Peyer's patch (tissue), 4 donors: ENCODE measurements around the gene CATSPERD. TPM values are rescaled to one million over a fixed set of nuclear protein-coding genes. Genes with fewer than 3 reads are reported as not detected.

Experiments used
- DNase-seq, 3 donors: peaks; one replicate each; pipeline ENCODE4 v3.0.0-alpha.2; 2017 to 2019
- H3K27ac ChIP-seq, 4 donors: fragments of 200-600 bp; sonication (generic); one replicate each; pipeline ENCODE4 v1.5.1; 2016 to 2019
- H3K27me3 ChIP-seq, 2 donors: fragments of 200-600 bp; sonication (generic); one replicate each; pipeline ENCODE4 v1.5.1; 2019
- H3K36me3 ChIP-seq, 3 donors: fragments of 200-600 bp; sonication (generic); one replicate each; pipeline ENCODE4 v1.5.1; 2016 to 2019
- H3K4me1 ChIP-seq, 4 donors: fragments of 200-600 bp; sonication (generic); one replicate each; pipeline ENCODE4 v1.5.1; 2016 to 2019
- H3K4me3 ChIP-seq, 4 donors: fragments of 200-600 bp; sonication (generic); 1 replicate in 3 of 4; 2 replicates in 1 of 4; pipeline ENCODE4 v1.5.1; 2016 to 2019; ENCODE audit warnings: mild to moderate bottlenecking in 1 of 4
- H3K9me3 ChIP-seq, 4 donors: fragments of 200-600 bp; sonication (generic); one replicate each; pipeline ENCODE4 v1.5.1; 2016 to 2019; ENCODE audit warnings: mild to moderate bottlenecking in 1 of 4
- POLR2A ChIP-seq, 2 donors: fragments of 450-650 bp; IDR thresholded peaks; one replicate each; pipeline ENCODE4 v1.5.1; 2017; ENCODE audit warnings: antibody characterized with exemption in 2 of 2, mild to moderate bottlenecking in 2 of 2, moderate library complexity in 2 of 2
- total RNA-seq, 4 donors: library from RNA; depleted of rRNA; stranded (reverse); fragments of >200 nt; gene quantifications; one replicate each; pipeline ENCODE4 v1.1.0, GENCODE V29; 2016
- TF ChIP-seq, protein P1 (sequence below), 6 experiments: fragments of 450-650 bp in 4 of 6; fragments of 200-600 bp in 2 of 6; sonication (generic) in 1 of 6; IDR thresholded peaks; one replicate each; pipeline ENCODE4 v1.5.1; 2017 to 2019; ENCODE audit warnings: antibody characterized with exemption in 6 of 6, mild to moderate bottlenecking in 3 of 6, moderate library complexity in 1 of 6

Gene CATSPERD
- total RNA-seq, 4 donors from 2014 or later, result not detected

DNA sequence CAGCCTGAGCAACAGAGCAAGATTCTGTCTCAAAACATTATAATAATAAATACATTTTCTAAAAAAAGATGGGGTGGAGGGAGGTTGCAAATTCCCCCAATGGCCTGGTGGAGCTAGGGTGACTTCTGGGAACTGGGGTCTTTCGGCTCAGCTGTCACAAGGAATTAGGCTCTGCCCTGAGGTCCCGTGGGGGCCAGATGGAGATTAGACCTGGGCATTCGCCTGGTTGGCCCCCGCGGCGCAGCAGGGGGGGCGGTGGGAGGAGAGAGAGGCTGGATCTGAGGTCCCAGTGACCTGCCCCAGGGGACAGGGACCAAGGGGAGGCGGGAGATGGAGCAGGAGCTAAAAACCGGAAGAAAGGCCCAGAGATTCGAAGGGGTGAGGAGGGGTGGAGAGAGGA lies 104.3 kb downstream of the CATSPERD start:
- no peak overlapping the region for H3K4me3 ChIP-seq
- H3K27ac ChIP-seq, result no peak overlapping the region
- DNase-seq, result no peak
- H3K27me3 ChIP-seq, result no peaks in the 10 kb centered on the region
- no peaks in the 10 kb centered on the region for H3K9me3 ChIP-seq
- peaks cover 0 to 19% (median 0%) of the 10 kb centered on the region in 3 donors for H3K36me3 ChIP-seq
- TF ChIP-seq POLR2A (IDR thresholded peaks at IDR 0.05), result no peak
- TF ChIP-seq, protein P1, sequence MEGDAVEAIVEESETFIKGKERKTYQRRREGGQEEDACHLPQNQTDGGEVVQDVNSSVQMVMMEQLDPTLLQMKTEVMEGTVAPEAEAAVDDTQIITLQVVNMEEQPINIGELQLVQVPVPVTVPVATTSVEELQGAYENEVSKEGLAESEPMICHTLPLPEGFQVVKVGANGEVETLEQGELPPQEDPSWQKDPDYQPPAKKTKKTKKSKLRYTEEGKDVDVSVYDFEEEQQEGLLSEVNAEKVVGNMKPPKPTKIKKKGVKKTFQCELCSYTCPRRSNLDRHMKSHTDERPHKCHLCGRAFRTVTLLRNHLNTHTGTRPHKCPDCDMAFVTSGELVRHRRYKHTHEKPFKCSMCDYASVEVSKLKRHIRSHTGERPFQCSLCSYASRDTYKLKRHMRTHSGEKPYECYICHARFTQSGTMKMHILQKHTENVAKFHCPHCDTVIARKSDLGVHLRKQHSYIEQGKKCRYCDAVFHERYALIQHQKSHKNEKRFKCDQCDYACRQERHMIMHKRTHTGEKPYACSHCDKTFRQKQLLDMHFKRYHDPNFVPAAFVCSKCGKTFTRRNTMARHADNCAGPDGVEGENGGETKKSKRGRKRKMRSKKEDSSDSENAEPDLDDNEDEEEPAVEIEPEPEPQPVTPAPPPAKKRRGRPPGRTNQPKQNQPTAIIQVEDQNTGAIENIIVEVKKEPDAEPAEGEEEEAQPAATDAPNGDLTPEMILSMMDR (IDR thresholded peaks at IDR 0.05), result no peak
- H3K4me1 ChIP-seq, result peaks cover 0 to 29% (median 9%) of the 10 kb centered on the region in 4 donors

DNA sequence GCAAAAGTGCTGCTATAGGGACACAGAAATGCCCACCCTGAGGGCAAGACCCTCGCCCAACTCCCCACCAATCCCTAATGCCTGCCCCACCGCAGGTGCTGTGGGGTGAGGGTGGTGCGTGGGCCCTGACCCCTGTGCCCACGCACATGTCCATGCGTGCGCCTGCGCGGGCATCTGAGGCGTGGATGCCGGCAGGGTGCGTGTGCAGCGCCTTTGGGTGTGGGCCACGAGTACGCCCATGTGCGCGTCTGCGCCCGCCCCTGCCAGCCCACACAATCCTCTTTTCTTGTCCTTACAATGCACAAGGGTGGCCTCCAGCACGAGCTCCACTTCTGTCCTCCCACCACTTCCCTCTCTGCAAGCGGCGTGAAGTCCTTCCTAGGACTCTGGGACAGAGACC lies 104.7 kb downstream of the CATSPERD start:
- no peak for TF ChIP-seq POLR2A (IDR thresholded peaks at IDR 0.05)
- TF ChIP-seq, protein P1 (IDR thresholded peaks at IDR 0.05), result no peak
- no peaks in the 10 kb centered on the region for H3K27me3 ChIP-seq
- H3K36me3 ChIP-seq, result peaks cover 0 to 23% (median 0%) of the 10 kb centered on the region in 3 donors
- H3K27ac ChIP-seq, result no peak overlapping the region
- H3K4me1 ChIP-seq, result peaks cover 0 to 33% (median 9%) of the 10 kb centered on the region in 4 donors
- DNase-seq, result no peak
- H3K4me3 ChIP-seq, result no peak overlapping the region
- H3K9me3 ChIP-seq, result no peaks in the 10 kb centered on the region

DNA sequence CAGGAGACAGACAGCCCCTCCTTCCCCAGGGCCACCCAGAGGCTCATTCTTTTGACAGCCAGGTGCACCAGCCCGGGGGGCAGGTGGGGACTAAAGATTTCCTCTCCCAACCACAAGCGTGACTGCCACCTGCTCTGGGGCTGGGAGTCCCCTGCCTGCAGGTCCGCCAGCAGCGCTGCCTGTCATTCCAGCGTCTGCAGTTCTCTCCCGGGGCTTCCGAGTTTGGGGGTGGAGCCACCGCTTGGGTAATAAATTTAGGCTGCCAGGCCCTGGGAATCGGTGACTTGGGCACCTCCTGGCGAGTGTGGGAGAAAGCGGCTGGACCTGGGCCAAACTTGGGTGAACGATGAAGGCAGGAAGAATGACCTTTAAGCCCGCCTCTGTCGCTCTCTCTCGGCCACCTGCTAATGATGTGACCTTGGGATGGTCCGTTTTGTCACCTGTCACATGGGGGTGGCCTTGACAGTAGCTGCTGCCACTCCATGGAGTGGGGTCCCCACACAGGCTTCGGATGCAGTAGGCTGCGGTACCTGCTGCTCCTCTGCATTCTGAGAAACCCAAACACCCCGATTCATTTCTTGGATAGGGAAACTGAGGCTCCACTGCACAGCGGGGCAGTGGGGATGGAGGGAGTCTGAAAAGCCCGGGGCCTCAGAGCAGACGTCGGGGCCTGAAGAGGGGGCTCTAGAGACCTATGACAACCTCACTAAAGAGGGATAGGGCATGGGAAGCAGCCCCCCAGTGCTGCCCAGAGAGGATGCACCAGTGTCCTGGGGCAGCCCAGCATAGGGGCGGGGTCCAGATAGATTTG lies 106.3 kb downstream of the CATSPERD start:
- Histone ChIP-seq H3K36me3 (peaks cover 0 to 25% (median 0%) of the 10 kb centered on the region in 3 donors), H3K27me3 (no peaks in the 10 kb centered on the region), H3K27ac (peak overlapping the region in 3 of 4 donors; percentile 24 to 92 (median 86)), H3K4me3 (peak overlapping the region in 1 of 4 donors; percentile 50), H3K4me1 (peaks cover 0 to 39% (median 9%) of the 10 kb centered on the region in 4 donors), H3K9me3 (no peaks in the 10 kb centered on the region)
- no peak for TF ChIP-seq POLR2A (IDR thresholded peaks at IDR 0.05)
- TF ChIP-seq, protein P1 (IDR thresholded peaks at IDR 0.05), result peak in 3 of 6 experiments; percentile 25 to 34 (median 32)
- peak; percentile 23 to 83 (median 83) for DNase-seq

DNA sequence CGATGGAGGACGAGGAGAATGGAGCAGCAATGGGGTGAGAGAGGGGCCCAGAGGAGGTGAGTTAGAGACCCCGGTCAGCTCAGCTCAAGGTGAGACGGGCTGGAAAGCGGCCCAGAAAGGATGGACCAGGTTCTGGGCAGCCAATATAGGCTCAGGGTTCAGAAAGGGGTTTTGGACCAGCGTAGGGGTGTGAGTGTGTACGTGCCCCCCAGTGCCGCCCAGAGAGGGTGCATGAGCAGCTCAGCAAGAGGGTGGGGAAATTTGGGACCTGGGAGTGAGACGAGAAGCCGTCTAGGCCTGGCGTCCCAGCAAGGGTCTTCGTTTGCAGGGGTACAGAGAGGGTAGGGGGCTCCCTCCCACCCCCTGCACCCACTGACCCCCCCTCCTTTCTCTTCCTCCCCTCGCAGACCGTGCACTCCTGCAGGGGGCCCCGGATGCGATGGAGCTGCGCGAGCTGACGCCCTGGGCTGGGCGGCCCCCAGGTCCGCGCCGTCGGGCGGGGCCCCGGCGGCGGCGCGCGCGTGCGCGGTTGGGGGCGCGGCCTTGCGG lies 107.0 kb downstream of the CATSPERD start:
- Histone ChIP-seq H3K27ac (peak overlapping the region; percentile 24 to 92 (median 72)), H3K4me1 (peaks cover 0 to 39% (median 9%) of the 10 kb centered on the region in 4 donors), H3K9me3 (no peaks in the 10 kb centered on the region), H3K4me3 (peak overlapping the region; percentile 38 to 60 (median 49)), H3K36me3 (peaks cover 0 to 25% (median 0%) of the 10 kb centered on the region in 3 donors), H3K27me3 (no peaks in the 10 kb centered on the region)
- no peak for DNase-seq
- TF ChIP-seq POLR2A (IDR thresholded peaks at IDR 0.05), result no peak
- TF ChIP-seq, protein P1 (IDR thresholded peaks at IDR 0.05), result no peak

DNA sequence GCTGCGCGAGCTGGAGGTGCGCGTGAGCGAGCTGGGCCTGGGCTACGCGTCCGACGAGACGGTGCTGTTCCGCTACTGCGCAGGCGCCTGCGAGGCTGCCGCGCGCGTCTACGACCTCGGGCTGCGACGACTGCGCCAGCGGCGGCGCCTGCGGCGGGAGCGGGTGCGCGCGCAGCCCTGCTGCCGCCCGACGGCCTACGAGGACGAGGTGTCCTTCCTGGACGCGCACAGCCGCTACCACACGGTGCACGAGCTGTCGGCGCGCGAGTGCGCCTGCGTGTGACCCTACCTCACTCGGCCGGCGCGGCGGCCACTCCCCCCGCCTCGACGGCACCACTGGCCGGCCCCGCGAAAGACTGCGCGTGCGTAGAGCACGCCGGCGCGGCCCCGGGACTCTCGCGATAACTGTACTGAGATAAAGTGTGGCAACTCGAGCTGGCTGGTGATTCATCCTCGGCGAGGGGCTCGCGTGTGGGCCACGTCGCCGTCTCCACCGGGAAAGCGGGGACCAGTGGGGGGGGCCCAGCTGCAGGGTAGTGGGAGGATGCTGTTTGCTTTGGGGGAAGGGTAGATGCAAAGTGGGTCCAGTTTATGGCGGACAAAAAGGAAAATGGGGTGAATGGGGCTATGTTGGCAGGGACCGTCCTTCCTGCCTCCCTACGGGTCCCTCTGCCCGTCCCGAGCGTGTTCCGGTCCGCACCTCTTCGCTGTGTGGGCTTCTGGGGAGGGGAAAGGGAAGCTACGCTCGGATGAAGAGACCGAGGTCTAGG lies 107.6 kb downstream of the CATSPERD start:
- peak; percentile 65 to 95 (median 94) for DNase-seq
- TF ChIP-seq, protein P1 (IDR thresholded peaks at IDR 0.05), result peak in 1 of 6 experiments; percentile 7
- peak; percentile 42 to 84 for TF ChIP-seq POLR2A (IDR thresholded peaks at IDR 0.05)
- peaks cover 0 to 25% (median 0%) of the 10 kb centered on the region in 3 donors for H3K36me3 ChIP-seq
- peak overlapping the region; percentile 41 to 92 (median 72) for H3K27ac ChIP-seq
- H3K4me1 ChIP-seq, result peaks cover 0 to 39% (median 9%) of the 10 kb centered on the region in 4 donors
- H3K27me3 ChIP-seq, result no peaks in the 10 kb centered on the region
- H3K9me3 ChIP-seq, result no peaks in the 10 kb centered on the region
- peak overlapping the region; percentile 38 to 60 (median 49) for H3K4me3 ChIP-seq
